Dermis blood vessel endothelial cell (primary cell): ENCODE measurements around the gene ASB10. TPM values are rescaled to one million over a fixed set of nuclear protein-coding genes. Genes with fewer than 3 reads are reported as not detected.

Experiments used
- DNase-seq: peaks from one replicate; pipeline ENCODE4 v3.0.0; 2010
- total RNA-seq: library from RNA; depleted of rRNA; stranded (reverse); fragments of >200 nt; gene quantifications from 2 replicates; pipeline ENCODE4 v1.2.3, GENCODE V29; 2014

ASB10 gene
- total RNA-seq, 1 donor from 2014 or later = not detected

- DNase-seq = no peak
Observed at GRCh38 chr7:151166629-151167196, 20.3 kb downstream of the ASB10 start.

GRCh38 chr7:151161757-151162156 lies 25.3 kb downstream of the ASB10 start:
- no peak for DNase-seq

- DNase-seq = peak; percentile 33
Observed at GRCh38 chr7:151157645-151158329, 29.3 kb downstream of the ASB10 start.

GRCh38 chr7:151152643-151153513 lies 34.2 kb downstream of the ASB10 start:
- no peak for DNase-seq

GRCh38 chr7:151150388-151150787 lies 36.7 kb downstream of the ASB10 start:
- DNase-seq = no peak

- no peak for DNase-seq
Observed at GRCh38 chr7:151148319-151149259, 38.5 kb downstream of the ASB10 start.

GRCh38 chr7:151146761-151147160 lies 40.3 kb downstream of the ASB10 start:
- no peak for DNase-seq

- DNase-seq = no peak
Observed at GRCh38 chr7:151144387-151144786, 42.7 kb downstream of the ASB10 start.

- DNase-seq = peak; percentile 25
Observed at GRCh38 chr7:151143261-151144015, 43.6 kb downstream of the ASB10 start.

- no peak for DNase-seq
Observed at GRCh38 chr7:151142686-151143040, 44.4 kb downstream of the ASB10 start.

- DNase-seq = no peak
Observed at GRCh38 chr7:151141855-151142685, 45.0 kb downstream of the ASB10 start.

- DNase-seq = no peak
Observed at GRCh38 chr7:151141311-151141854, 45.7 kb downstream of the ASB10 start.

GRCh38 chr7:151140826-151141225 lies 46.2 kb downstream of the ASB10 start:
- no peak for DNase-seq

GRCh38 chr7:151139791-151140190 lies 47.3 kb downstream of the ASB10 start:
- DNase-seq = no peak

GRCh38 chr7:151139071-151139790 lies 47.8 kb downstream of the ASB10 start:
- DNase-seq = no peak

GRCh38 chr7:151138153-151138851 lies 48.7 kb downstream of the ASB10 start:
- no peak for DNase-seq

GRCh38 chr7:151137791-151138152 lies 49.3 kb downstream of the ASB10 start:
- no peak for DNase-seq

GRCh38 chr7:151137076-151137675 lies 49.9 kb downstream of the ASB10 start:
- DNase-seq = no peak
